ENCODE measurements around the gene PADI1. TPM values are rescaled to one million over a fixed set of nuclear protein-coding genes. Genes with fewer than 3 reads are reported as not detected.
A peak's percentile ranks its signal among the peaks of the same experiment; 100 is the strongest.

Gene PADI1
- total and polyA plus RNA-seq, 8 donors = 0.37 to 98.2 TPM; not detected in 6

GRCh38 chr1:17230671-17231310 is 25.9 kb downstream of the PADI1 start:
- no peak for DNase-seq
- H3K9me3 ChIP-seq = no peaks in the 10 kb centered on the region
- no peaks in the 10 kb centered on the region for H3K36me3 ChIP-seq
- H3K27ac ChIP-seq = no peak overlapping the region
- peaks cover 0 to 13% (median 10%) of the 10 kb centered on the region in 4 donors for H3K4me1 ChIP-seq
- 69 to 90% (median 83%) methylated on average over 8 of the region's 8 CpGs for WGBS, 5 donors
- TF ChIP-seq EP300 (IDR thresholded peaks at IDR 0.05) = no peak
- no peak for TF ChIP-seq POLR2AphosphoS5 (IDR thresholded peaks at IDR 0.05)
- TF ChIP-seq, protein P1, sequence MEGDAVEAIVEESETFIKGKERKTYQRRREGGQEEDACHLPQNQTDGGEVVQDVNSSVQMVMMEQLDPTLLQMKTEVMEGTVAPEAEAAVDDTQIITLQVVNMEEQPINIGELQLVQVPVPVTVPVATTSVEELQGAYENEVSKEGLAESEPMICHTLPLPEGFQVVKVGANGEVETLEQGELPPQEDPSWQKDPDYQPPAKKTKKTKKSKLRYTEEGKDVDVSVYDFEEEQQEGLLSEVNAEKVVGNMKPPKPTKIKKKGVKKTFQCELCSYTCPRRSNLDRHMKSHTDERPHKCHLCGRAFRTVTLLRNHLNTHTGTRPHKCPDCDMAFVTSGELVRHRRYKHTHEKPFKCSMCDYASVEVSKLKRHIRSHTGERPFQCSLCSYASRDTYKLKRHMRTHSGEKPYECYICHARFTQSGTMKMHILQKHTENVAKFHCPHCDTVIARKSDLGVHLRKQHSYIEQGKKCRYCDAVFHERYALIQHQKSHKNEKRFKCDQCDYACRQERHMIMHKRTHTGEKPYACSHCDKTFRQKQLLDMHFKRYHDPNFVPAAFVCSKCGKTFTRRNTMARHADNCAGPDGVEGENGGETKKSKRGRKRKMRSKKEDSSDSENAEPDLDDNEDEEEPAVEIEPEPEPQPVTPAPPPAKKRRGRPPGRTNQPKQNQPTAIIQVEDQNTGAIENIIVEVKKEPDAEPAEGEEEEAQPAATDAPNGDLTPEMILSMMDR (IDR thresholded peaks at IDR 0.05) = no peak
- no peak for TF ChIP-seq POLR2A (IDR thresholded peaks at IDR 0.05)
- no peak overlapping the region for H3K4me3 ChIP-seq
- H3K27me3 ChIP-seq = peaks cover 0 to 19% (median 0%) of the 10 kb centered on the region in 3 donors
- intact Hi-C loops (cut with DNase I; ENCODE audit: low total_unique reads) = loop anchor here (10.0 kb wide), 1 partner anchor 276 kb away; no protein-coding TSS in a partner anchor

- no peak for TF ChIP-seq POLR2AphosphoS5 (IDR thresholded peaks at IDR 0.05)
- DNase-seq = no peak
- H3K9me3 ChIP-seq = no peaks in the 10 kb centered on the region
- H3K4me1 ChIP-seq = peaks cover 0 to 13% (median 10%) of the 10 kb centered on the region in 4 donors
- intact Hi-C loops (cut with DNase I; ENCODE audit: low total_unique reads) = loop anchor here (10.0 kb wide), 1 partner anchor 278 kb away; no protein-coding TSS in a partner anchor
- 62 to 76% (median 72%) methylated on average over 21 to 22 of the region's 22 CpGs for WGBS, 5 donors
- peaks cover 0 to 20% (median 0%) of the 10 kb centered on the region in 3 donors for H3K27me3 ChIP-seq
- no peaks in the 10 kb centered on the region for H3K36me3 ChIP-seq
- no peak overlapping the region for H3K4me3 ChIP-seq
- no peak overlapping the region for H3K27ac ChIP-seq
Measured at GRCh38 chr1:17232759-17233661, 28.1 kb downstream of the PADI1 start.

DNA sequence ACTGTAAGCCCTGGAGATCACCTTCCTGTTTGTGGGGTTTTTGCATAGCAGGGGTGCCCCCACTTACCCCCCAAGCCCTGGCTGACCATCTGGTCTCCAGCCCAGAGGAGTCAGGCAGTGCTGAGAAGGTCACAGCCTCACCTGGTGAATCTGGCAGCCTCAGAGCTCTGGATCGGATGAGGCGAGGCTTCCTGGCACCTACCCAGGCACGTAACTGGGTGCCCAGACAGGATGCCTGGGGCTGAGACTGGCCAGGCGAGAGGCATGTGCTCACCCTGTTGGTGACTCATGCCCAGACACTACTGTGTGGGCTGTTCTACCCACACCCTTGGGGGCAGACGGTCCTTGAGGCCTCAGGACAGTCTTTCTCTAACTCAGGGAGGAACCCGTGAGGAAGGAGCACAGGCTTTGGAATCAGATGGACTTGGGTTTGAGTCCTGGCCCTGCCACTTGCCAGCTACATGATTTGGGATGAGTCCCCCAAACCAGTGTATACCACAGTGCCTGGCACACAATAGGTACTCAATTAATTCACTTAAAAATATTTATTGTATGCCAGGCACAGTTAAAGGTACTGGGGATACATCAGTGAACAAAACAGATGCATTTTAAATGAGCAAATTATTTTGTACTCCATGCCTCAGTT is 28.9 kb downstream of the PADI1 start:
- no peak overlapping the region for H3K27ac ChIP-seq
- TF ChIP-seq POLR2AphosphoS5 (IDR thresholded peaks at IDR 0.05) = peak in 1 of 3 donors; percentile 43
- no peak for TF ChIP-seq POLR2A (IDR thresholded peaks at IDR 0.05)
- H3K27me3 ChIP-seq = peaks cover 0 to 20% (median 0%) of the 10 kb centered on the region in 3 donors
- no peak overlapping the region for H3K4me3 ChIP-seq
- intact Hi-C loops (cut with DNase I; ENCODE audit: low total_unique reads) = loop anchor here (10.0 kb wide), 1 partner anchor 279 kb away; no protein-coding TSS in a partner anchor
- peak; percentile 29 to 41 for DNase-seq
- whole genome bisulfite sequencing, 5 donors = 10 to 51% (median 18%) methylated on average over 5 to 6 of the region's 6 CpGs
- peaks cover 0 to 13% (median 10%) of the 10 kb centered on the region in 4 donors for H3K4me1 ChIP-seq
- H3K36me3 ChIP-seq = no peaks in the 10 kb centered on the region
- no peaks in the 10 kb centered on the region for H3K9me3 ChIP-seq

DNA sequence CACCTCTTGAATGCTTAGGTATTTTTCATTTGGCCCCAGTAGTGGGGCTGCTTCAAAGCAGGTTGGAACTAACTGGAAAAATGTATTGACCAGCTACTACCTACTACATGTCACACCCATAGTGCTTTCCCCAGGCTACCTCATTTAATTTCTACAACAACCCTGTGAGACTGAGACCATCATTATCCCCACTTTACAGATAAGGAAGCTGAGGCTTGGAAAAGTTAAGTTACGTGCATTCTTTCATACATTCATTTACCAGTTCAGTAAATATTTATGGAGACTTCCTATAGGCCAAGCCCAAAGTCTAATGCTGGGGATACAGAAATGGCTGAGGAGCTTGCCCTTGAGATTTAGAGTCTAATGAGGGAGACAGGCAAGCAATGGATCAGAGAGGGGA is 29.5 kb downstream of the PADI1 start:
- Histone ChIP-seq H3K9me3 (no peaks in the 10 kb centered on the region), H3K4me3 (no peak overlapping the region), H3K4me1 (peaks cover 0 to 13% (median 7%) of the 10 kb centered on the region in 4 donors), H3K27ac (no peak overlapping the region), H3K36me3 (no peaks in the 10 kb centered on the region), H3K27me3 (peaks cover 0 to 20% (median 0%) of the 10 kb centered on the region in 3 donors)
- intact Hi-C loops (cut with DNase I; ENCODE audit: low total_unique reads) = loop anchor here (10.0 kb wide), 1 partner anchor 280 kb away; no protein-coding TSS in a partner anchor
- WGBS, 5 donors = 73 to 86% (median 80%) methylated on average over 1 of the region's 1 CpG
- DNase-seq = no peak
- TF ChIP-seq POLR2AphosphoS5 (IDR thresholded peaks at IDR 0.05) (no peak), EP300 (IDR thresholded peaks at IDR 0.05) (no peak), POLR2A (IDR thresholded peaks at IDR 0.05) (no peak)
- TF ChIP-seq, protein P1 (IDR thresholded peaks at IDR 0.05) = no peak
